Measurements from ENCODE around the gene TRPM8. TPM values are rescaled to one million over a fixed set of nuclear protein-coding genes. Genes with fewer than 3 reads are reported as not detected.

TRPM8 gene
- total RNA-seq, 3 donors from 2014 or later (not counting 1 experiment from before 2014, with no cell fraction given) = not detected

DNA sequence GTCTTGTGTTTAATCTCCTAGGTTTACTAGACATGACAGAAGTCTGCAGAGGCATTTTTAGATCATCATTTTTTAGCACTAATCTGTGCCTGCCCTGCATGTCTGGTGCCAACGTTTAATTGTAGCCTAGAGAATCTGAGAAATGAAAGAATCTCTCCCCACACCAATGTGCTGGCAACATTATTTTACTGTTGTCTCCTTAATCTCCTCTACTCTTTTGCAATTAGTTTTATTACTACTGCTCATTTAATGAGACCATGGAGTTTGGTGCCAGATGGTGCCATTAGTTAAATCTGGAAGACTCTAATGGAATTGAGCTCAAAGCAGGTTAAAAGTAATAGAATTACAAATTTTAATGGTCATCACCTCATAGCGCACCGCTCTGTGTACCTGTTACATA lies 129.3 kb downstream of the TRPM8 start:
- H3K27me3 Mint-ChIP-seq (ENCODE audit: low read depth in 2 of 2) = peaks cover 0 to 7% of the 10 kb centered on the region in 2 donors
- TF ChIP-seq, protein P1, sequence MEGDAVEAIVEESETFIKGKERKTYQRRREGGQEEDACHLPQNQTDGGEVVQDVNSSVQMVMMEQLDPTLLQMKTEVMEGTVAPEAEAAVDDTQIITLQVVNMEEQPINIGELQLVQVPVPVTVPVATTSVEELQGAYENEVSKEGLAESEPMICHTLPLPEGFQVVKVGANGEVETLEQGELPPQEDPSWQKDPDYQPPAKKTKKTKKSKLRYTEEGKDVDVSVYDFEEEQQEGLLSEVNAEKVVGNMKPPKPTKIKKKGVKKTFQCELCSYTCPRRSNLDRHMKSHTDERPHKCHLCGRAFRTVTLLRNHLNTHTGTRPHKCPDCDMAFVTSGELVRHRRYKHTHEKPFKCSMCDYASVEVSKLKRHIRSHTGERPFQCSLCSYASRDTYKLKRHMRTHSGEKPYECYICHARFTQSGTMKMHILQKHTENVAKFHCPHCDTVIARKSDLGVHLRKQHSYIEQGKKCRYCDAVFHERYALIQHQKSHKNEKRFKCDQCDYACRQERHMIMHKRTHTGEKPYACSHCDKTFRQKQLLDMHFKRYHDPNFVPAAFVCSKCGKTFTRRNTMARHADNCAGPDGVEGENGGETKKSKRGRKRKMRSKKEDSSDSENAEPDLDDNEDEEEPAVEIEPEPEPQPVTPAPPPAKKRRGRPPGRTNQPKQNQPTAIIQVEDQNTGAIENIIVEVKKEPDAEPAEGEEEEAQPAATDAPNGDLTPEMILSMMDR (IDR thresholded peaks at IDR 0.05) = no peak

DNA sequence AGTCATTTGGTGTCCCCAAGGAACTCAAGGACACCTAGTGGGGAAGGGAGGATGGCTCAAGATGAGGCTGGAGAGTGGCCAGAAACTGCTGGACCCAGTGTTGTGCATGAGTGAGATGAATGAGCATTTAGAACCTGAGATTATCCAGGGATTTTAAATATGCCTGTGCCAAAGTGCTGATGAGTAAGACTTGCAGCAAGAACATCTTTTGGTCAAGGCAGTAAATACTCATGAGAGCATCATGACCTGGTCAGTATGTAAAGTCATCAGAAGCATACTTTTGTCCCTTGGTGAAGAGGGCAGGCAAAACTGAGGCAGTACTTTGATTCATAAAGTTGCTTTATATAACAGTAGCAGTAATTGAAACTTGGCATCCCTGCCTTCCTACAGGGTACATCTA lies 130.2 kb downstream of the TRPM8 start:
- H3K9me3 ChIP-seq (ENCODE audit: control insufficient read depth, insufficient read depth, low read length) = no peaks in the 10 kb centered on the region
- H3K4me1 ChIP-seq (ENCODE audit: control insufficient read depth, insufficient read depth, low read length) = no peaks in the 10 kb centered on the region
- Mint-ChIP-seq H3K4me1 (peaks cover 7 to 15% of the 10 kb centered on the region in 2 donors), H3K27me3 (ENCODE audit: low read depth in 2 of 2) (peaks cover 0 to 14% of the 10 kb centered on the region in 2 donors), H3K4me3 (no peak overlapping the region), H3K27ac (no peak overlapping the region), H3K9me3 (no peaks in the 10 kb centered on the region), H3K36me3 (no peaks in the 10 kb centered on the region)
- TF ChIP-seq, protein P1 (IDR thresholded peaks at IDR 0.05) = no peak
- no peak for ATAC-seq
- intact Hi-C loops (cut with micrococcal nuclease) = no loop called here
- H3K4me3 ChIP-seq (ENCODE audit: low read length) = no peak overlapping the region
- H3K27me3 ChIP-seq (ENCODE audit: control insufficient read depth, insufficient read depth, low read length) = no peaks in the 10 kb centered on the region
- H3K27ac ChIP-seq (ENCODE audit: low read length) = no peak overlapping the region
- no peaks in the 10 kb centered on the region for H3K36me3 ChIP-seq (ENCODE audit: control insufficient read depth, insufficient read depth, low read length)
- DNase-seq = no peak

More for the DNA sequence above, 129.3 kb downstream of the TRPM8 start:
- Histone ChIP-seq H3K27me3 (ENCODE audit: control insufficient read depth, insufficient read depth, low read length) (no peaks in the 10 kb centered on the region), H3K4me1 (ENCODE audit: control insufficient read depth, insufficient read depth, low read length) (no peaks in the 10 kb centered on the region), H3K4me3 (ENCODE audit: low read length) (no peak overlapping the region), H3K9me3 (ENCODE audit: control insufficient read depth, insufficient read depth, low read length) (no peaks in the 10 kb centered on the region), H3K36me3 (ENCODE audit: control insufficient read depth, insufficient read depth, low read length) (no peaks in the 10 kb centered on the region), H3K27ac (ENCODE audit: low read length) (no peak overlapping the region)
- intact Hi-C loops (cut with micrococcal nuclease) = no loop called here
- Mint-ChIP-seq H3K9me3 (no peaks in the 10 kb centered on the region), H3K4me3 (no peak overlapping the region), H3K4me1 (peaks cover 6 to 9% of the 10 kb centered on the region in 2 donors), H3K36me3 (no peaks in the 10 kb centered on the region), H3K27ac (no peak overlapping the region)
- DNase-seq (no peak), ATAC-seq (no peak)
- 97% methylated on average over 3 of the region's 3 CpGs for whole genome bisulfite sequencing (ENCODE audit: insufficient coverage)

DNA sequence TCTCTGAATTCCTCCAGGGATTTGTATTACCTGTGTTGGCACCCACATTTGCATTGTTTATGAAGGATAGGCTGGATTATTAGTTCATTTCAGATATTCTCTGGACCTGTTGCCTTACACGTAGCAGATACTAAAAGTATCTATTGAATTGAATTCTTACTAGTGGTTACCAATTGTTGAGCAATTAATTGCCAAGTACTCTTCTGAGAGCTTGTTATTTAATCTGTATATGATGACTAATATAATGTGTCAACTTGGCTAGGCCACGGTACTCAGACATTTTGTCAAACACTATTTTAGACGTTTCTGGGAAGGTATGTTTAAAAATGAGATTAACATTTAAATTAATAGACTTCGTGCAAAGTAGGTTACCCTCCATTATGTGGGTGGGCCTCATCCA lies 130.9 kb downstream of the TRPM8 start:
- Histone ChIP-seq H3K27me3 (ENCODE audit: control insufficient read depth, insufficient read depth, low read length) (no peaks in the 10 kb centered on the region), H3K9me3 (ENCODE audit: control insufficient read depth, insufficient read depth, low read length) (no peaks in the 10 kb centered on the region), H3K36me3 (ENCODE audit: control insufficient read depth, insufficient read depth, low read length) (no peaks in the 10 kb centered on the region), H3K4me3 (ENCODE audit: low read length) (no peak overlapping the region), H3K4me1 (ENCODE audit: control insufficient read depth, insufficient read depth, low read length) (no peaks in the 10 kb centered on the region), H3K27ac (ENCODE audit: low read length) (no peak overlapping the region)
- TF ChIP-seq, protein P1 (IDR thresholded peaks at IDR 0.05) = no peak
- Mint-ChIP-seq H3K4me1 (peaks cover 7 to 15% of the 10 kb centered on the region in 2 donors), H3K9me3 (no peaks in the 10 kb centered on the region), H3K4me3 (no peak overlapping the region), H3K27ac (no peak overlapping the region), H3K27me3 (ENCODE audit: low read depth in 2 of 2) (peaks cover 4 to 20% of the 10 kb centered on the region in 2 donors), H3K36me3 (no peaks in the 10 kb centered on the region)
- 91% methylated on average over 4 of the region's 4 CpGs for WGBS (ENCODE audit: insufficient coverage)
- ATAC-seq (no peak), DNase-seq (no peak)
- intact Hi-C loops (cut with micrococcal nuclease) = no loop called here

DNA sequence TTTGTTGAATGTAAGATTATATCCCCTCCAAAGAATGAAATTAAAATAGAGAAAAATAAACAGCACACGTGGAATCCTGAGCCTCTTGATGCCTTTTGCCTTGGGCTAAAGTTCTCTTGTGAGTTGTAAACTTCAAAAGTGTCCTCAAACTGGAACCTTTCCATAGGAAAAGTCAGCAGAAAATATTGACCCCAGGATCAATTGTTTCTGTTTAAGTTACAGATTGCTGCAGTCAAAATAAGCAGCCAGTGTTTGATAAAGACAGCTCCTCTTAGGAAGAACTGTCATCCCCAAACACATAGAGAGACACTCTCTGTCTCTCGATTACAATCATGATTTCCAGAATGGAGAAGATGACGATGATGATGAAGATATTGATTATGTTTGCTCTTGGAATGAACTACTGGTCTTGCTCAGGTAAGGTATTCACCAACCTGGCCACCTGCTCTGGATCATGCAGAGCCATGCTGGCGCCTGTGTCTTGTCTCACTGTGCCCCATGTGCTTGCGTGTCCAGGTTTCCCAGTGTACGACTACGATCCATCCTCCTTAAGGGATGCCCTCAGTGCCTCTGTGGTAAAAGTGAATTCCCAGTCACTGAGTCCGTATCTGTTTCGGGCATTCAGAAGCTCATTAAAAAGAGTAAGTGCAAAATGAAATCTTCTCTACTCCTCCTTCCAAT lies 133.4 kb downstream of the TRPM8 start, which contains the start of gene SPP2:
Gene SPP2, plus strand, starts transcription at position 248 of the 681 bp plus-strand sequence. Its CDS starts 85 bp downstream, at position 333.
- H3K27me3 ChIP-seq (ENCODE audit: control insufficient read depth, insufficient read depth, low read length) = no peaks in the 10 kb centered on the region
- 93% methylated on average over 7 of the region's 9 CpGs for WGBS (ENCODE audit: insufficient coverage)
- no peak for DNase-seq

More for the DNA sequence above, 133.4 kb downstream of the TRPM8 start, which contains the start of gene SPP2:
- H3K4me3 ChIP-seq (ENCODE audit: low read length) = no peak within 1 kb of the TSS
- H3K36me3 Mint-ChIP-seq = no peaks in the 10 kb centered on the region
- H3K27ac ChIP-seq (ENCODE audit: low read length) = no peak within 1 kb of the TSS
- peaks cover 10 to 31% of the 10 kb centered on the region in 2 donors for H3K27me3 Mint-ChIP-seq (ENCODE audit: low read depth in 2 of 2)
- TF ChIP-seq, protein P1 (IDR thresholded peaks at IDR 0.05) = no peak
- no peak within 1 kb of the TSS for H3K4me3 Mint-ChIP-seq
- no peaks in the 10 kb centered on the region for H3K9me3 ChIP-seq (ENCODE audit: control insufficient read depth, insufficient read depth, low read length)
- no peaks in the 10 kb centered on the region for H3K4me1 ChIP-seq (ENCODE audit: control insufficient read depth, insufficient read depth, low read length)
- intact Hi-C loops (cut with micrococcal nuclease) = no loop called here
- no peaks in the 10 kb centered on the region for H3K9me3 Mint-ChIP-seq
- no peak for ATAC-seq
- no peak within 1 kb of the TSS for H3K27ac Mint-ChIP-seq
- H3K36me3 ChIP-seq (ENCODE audit: control insufficient read depth, insufficient read depth, low read length) = no peaks in the 10 kb centered on the region
- H3K4me1 Mint-ChIP-seq = peaks cover 7 to 10% of the 10 kb centered on the region in 2 donors

Measured in natural killer cell (primary cell).